HepG2 (cell line): ENCODE measurements around the gene SYTL1. TPM values are rescaled to one million over a fixed set of nuclear protein-coding genes. Genes with fewer than 3 reads are reported as not detected.

Experiments
- GPBP1L1 ChIP-seq: sonication (generic); formaldehyde crosslinking; IDR thresholded peaks from 2 replicates; pipeline ENCODE4 v1.5.0; 2020; ENCODE audit warnings: mild to moderate bottlenecking, missing genetic modification reagents
- HOXA9 ChIP-seq: sonication (generic); formaldehyde crosslinking; IDR thresholded peaks from 2 replicates; pipeline ENCODE4 v1.8.1; 2022; ENCODE audit warnings: missing genetic modification reagents, mild to moderate bottlenecking, moderate library complexity, borderline replicate concordance
- MAFG ChIP-seq: sonication (generic); formaldehyde crosslinking; IDR thresholded peaks from 2 replicates; pipeline ENCODE4 v1.5.1; 2020; ENCODE audit warnings: mild to moderate bottlenecking, missing genetic modification reagents
- MTF1 ChIP-seq: sonication (generic); formaldehyde crosslinking; IDR thresholded peaks from 2 replicates; pipeline ENCODE4 v1.5.0; 2020; ENCODE audit warnings: missing genetic modification reagents
- POLR2A ChIP-seq, 2 experiments: IDR thresholded peaks; 2 replicates each; pipeline ENCODE4 v1.6.1; 2011; ENCODE audit warnings: low read depth in 2 of 2, low read length in 2 of 2, mild to moderate bottlenecking in 1 of 2, moderate library complexity in 1 of 2; ENCODE audit not compliant: insufficient read depth in 1 of 2
- POLR2AphosphoS2 ChIP-seq: IDR thresholded peaks from 2 replicates; pipeline ENCODE4 v1.6.1; 2011; ENCODE audit warnings: low read depth, low read length, improper control_type of control experiment
- SYNCRIP ChIP-seq: fragments of 200-400 bp; formaldehyde crosslinking; IDR thresholded peaks from 2 replicates; pipeline ENCODE4 v1.6.1; 2018; ENCODE audit warnings: mild to moderate bottlenecking, low read depth, low read length; ENCODE audit not compliant: insufficient read depth
- TAF1 ChIP-seq: sonication (generic); formaldehyde crosslinking; IDR thresholded peaks from 2 replicates; pipeline ENCODE4 v1.4.0; 2020; ENCODE audit warnings: missing genetic modification reagents
- TFDP2 ChIP-seq: sonication (generic); formaldehyde crosslinking; IDR thresholded peaks from 2 replicates; pipeline ENCODE4 v1.4.0; 2020; ENCODE audit warnings: missing genetic modification reagents
- ZNF616 ChIP-seq: sonication (generic); formaldehyde crosslinking; IDR thresholded peaks from 2 replicates; pipeline ENCODE4 v1.5.0; 2020; ENCODE audit warnings: low read depth, mild to moderate bottlenecking, missing genetic modification reagents
- ZNF784 ChIP-seq: sonication (generic); formaldehyde crosslinking; IDR thresholded peaks from 2 replicates; pipeline ENCODE4 v1.5.1; 2020; ENCODE audit warnings: missing genetic modification reagents, mild to moderate bottlenecking, borderline replicate concordance
- ZZZ3 ChIP-seq: sonication (generic); formaldehyde crosslinking; IDR thresholded peaks from 2 replicates; pipeline ENCODE4 v1.4.0; 2020; ENCODE audit warnings: missing genetic modification reagents, mild to moderate bottlenecking, borderline replicate concordance
- polyA plus RNA-seq, 8 experiments: library from polyadenylated mRNA; depleted of rRNA in 3 of 8; stranded (reverse) in 7 of 8; unstranded in 1 of 8; fragments of >200 nt; fragmentation: Illumina TruSeq in 4 of 8; extraction: Trizol in 4 of 8; gene quantifications; 2 replicates each; pipeline versions ENCODE4 v1.2.1 to v1.2.3, GENCODE V29; 2011 to 2016; ENCODE audit warnings: low read depth in 4 of 8, missing spikeins in 1 of 8, mixed read lengths in 1 of 8; ENCODE audit not compliant: insufficient read depth in 1 of 8
- total RNA-seq, 5 experiments: library from RNA; depleted of rRNA; stranded (reverse); fragments of >200 nt; fragmentation: Illumina TruSeq; extraction: Trizol; gene quantifications; 2 replicates each; pipeline ENCODE4 v1.2.3, GENCODE V29; 2016; ENCODE audit warnings: low read depth in 1 of 5

Gene SYTL1
- total and polyA plus RNA-seq, 2 of the 13 experiments (the other 11 are each of a cell fraction or from before 2014, with no cell fraction given), result 11.1 to 17.8 TPM

GRCh38 chr1:27332536-27333281, 9.1 kb upstream of the SYTL1 start (continued):
- TF ChIP-seq POLR2AphosphoS2 (no peak), ZNF784 (CRISPR knock-in tag) (peak; percentile 65; the same call in 1 of the 2 replicates), HOXA9 (no peak), GPBP1L1 (CRISPR knock-in tag) (no peak), MAFG (no peak), ZNF616 (CRISPR knock-in tag) (no peak), TFDP2 (CRISPR knock-in tag) (no peak), ZZZ3 (CRISPR knock-in tag) (no peak), MTF1 (no peak), TAF1 (no peak), SYNCRIP (no peak), POLR2A (IDR thresholded peaks at IDR 0.05; ENCODE audit: insufficient read depth in 1 of 2, low read depth in 2 of 2, low read length in 2 of 2) (0 out of 4 replicates have a peak, but pooled peaks of 1 of the 2 experiments have one; percentile 18)
